Mononuclear cell (primary cell): ENCODE results near the gene EYS. TPM values are rescaled to one million over a fixed set of nuclear protein-coding genes. Genes with fewer than 3 reads are reported as not detected.
"Not testable (repeated sequence)": the region's sequence is repeated elsewhere in the genome, so short reads cannot be mapped to it uniquely, and the experiment has no call there.

Experiments used
- H3K27me3 ChIP-seq: 2 replicates; pipeline ENCODE4 v1.6.0; 2011; ENCODE audit warnings: low read length, control low read depth; ENCODE audit not compliant: insufficient read depth
- H3K4me1 ChIP-seq: 2 replicates; pipeline ENCODE4 v1.5.1; 2011; ENCODE audit warnings: mild to moderate bottlenecking, low read length, control low read depth; ENCODE audit not compliant: insufficient read depth
- H3K4me3 ChIP-seq: 2 replicates; pipeline ENCODE4 v1.5.1; 2011; ENCODE audit warnings: mild to moderate bottlenecking, low read length, moderate library complexity
- H3K9me3 ChIP-seq: 2 replicates; pipeline ENCODE4 v1.5.1; 2011; ENCODE audit warnings: low read depth, mild to moderate bottlenecking, control low read depth, low read length
- total RNA-seq: library from RNA; depleted of rRNA; stranded (reverse); fragments of >200 nt; gene quantifications from one replicate; pipeline ENCODE4 v1.2.3, GENCODE V29; 2012

Gene EYS
- total RNA-seq, 1 donor: under 0.01 TPM

GRCh38 chr6:64254558-64254957 is 1452.5 kb downstream of the EYS start:
- H3K4me1 ChIP-seq: no peaks in the 10 kb centered on the region
- no peak overlapping the region for H3K4me3 ChIP-seq
- no peaks in the 10 kb centered on the region for H3K27me3 ChIP-seq
- H3K9me3 ChIP-seq: no peaks in the 10 kb centered on the region

- H3K9me3 ChIP-seq: no peaks in the 10 kb centered on the region
- H3K4me1 ChIP-seq: no peaks in the 10 kb centered on the region
- H3K4me3 ChIP-seq: no peak overlapping the region
These were observed 1454.8 kb downstream of the EYS start for GRCh38 chr6:64252256-64252655.

GRCh38 chr6:64250126-64250525 is 1456.9 kb downstream of the EYS start:
- H3K9me3 ChIP-seq: no peaks in the 10 kb centered on the region
- H3K4me3 ChIP-seq: no peak overlapping the region
- H3K27me3 ChIP-seq: no peaks in the 10 kb centered on the region

More at GRCh38 chr6:64252256-64252655, 1454.8 kb downstream of the EYS start:
- H3K27me3 ChIP-seq: no peaks in the 10 kb centered on the region

GRCh38 chr6:64249115-64249514 is 1457.9 kb downstream of the EYS start:
- H3K4me3 ChIP-seq: no peak overlapping the region
- no peaks in the 10 kb centered on the region for H3K9me3 ChIP-seq
- no peaks in the 10 kb centered on the region for H3K4me1 ChIP-seq
- no peaks in the 10 kb centered on the region for H3K27me3 ChIP-seq

More at GRCh38 chr6:64250126-64250525, 1456.9 kb downstream of the EYS start:
- H3K4me1 ChIP-seq: no peaks in the 10 kb centered on the region

- Histone ChIP-seq H3K4me3 (no peak overlapping the region), H3K27me3 (no peaks in the 10 kb centered on the region), H3K4me1 (no peaks in the 10 kb centered on the region), H3K9me3 (no peaks in the 10 kb centered on the region)
These were observed 1463.4 kb downstream of the EYS start for GRCh38 chr6:64243618-64244017.

- not testable (repeated sequence) for H3K9me3 ChIP-seq, H3K27me3 ChIP-seq, H3K4me3 ChIP-seq, H3K4me1 ChIP-seq
These were observed 1468.1 kb downstream of the EYS start for GRCh38 chr6:64238908-64239307.

- Histone ChIP-seq H3K9me3 (no peaks in the 10 kb centered on the region), H3K4me1 (no peaks in the 10 kb centered on the region), H3K27me3 (no peaks in the 10 kb centered on the region), H3K4me3 (no peak overlapping the region)
These were observed 1469.0 kb downstream of the EYS start for GRCh38 chr6:64238071-64238470.

- H3K9me3 ChIP-seq: no peaks in the 10 kb centered on the region
- H3K27me3 ChIP-seq: no peaks in the 10 kb centered on the region
- H3K4me1 ChIP-seq: no peaks in the 10 kb centered on the region
- no peak overlapping the region for H3K4me3 ChIP-seq
These were observed 1473.3 kb downstream of the EYS start for GRCh38 chr6:64233746-64234145.

- Histone ChIP-seq H3K9me3 (no peaks in the 10 kb centered on the region), H3K27me3 (no peaks in the 10 kb centered on the region), H3K4me3 (no peak overlapping the region), H3K4me1 (no peaks in the 10 kb centered on the region)
These were observed 1475.1 kb downstream of the EYS start for GRCh38 chr6:64231928-64232327.

GRCh38 chr6:64230530-64230929 is 1476.5 kb downstream of the EYS start:
- Histone ChIP-seq H3K4me1 (no peaks in the 10 kb centered on the region), H3K9me3 (no peaks in the 10 kb centered on the region), H3K4me3 (no peak overlapping the region), H3K27me3 (no peaks in the 10 kb centered on the region)

- Histone ChIP-seq H3K27me3 (no peaks in the 10 kb centered on the region), H3K4me3 (no peak overlapping the region), H3K9me3 (no peaks in the 10 kb centered on the region), H3K4me1 (no peaks in the 10 kb centered on the region)
These were observed 1479.2 kb downstream of the EYS start for GRCh38 chr6:64227863-64228262.

GRCh38 chr6:64225503-64225902 is 1481.5 kb downstream of the EYS start:
- Histone ChIP-seq H3K4me1 (no peaks in the 10 kb centered on the region), H3K9me3 (no peaks in the 10 kb centered on the region), H3K27me3 (no peaks in the 10 kb centered on the region), H3K4me3 (no peak overlapping the region)

GRCh38 chr6:64224819-64225218 is 1482.2 kb downstream of the EYS start:
- H3K27me3 ChIP-seq: no peaks in the 10 kb centered on the region
- H3K9me3 ChIP-seq: no peaks in the 10 kb centered on the region
- no peak overlapping the region for H3K4me3 ChIP-seq
- H3K4me1 ChIP-seq: no peaks in the 10 kb centered on the region

GRCh38 chr6:64221776-64222175 is 1485.2 kb downstream of the EYS start:
- no peaks in the 10 kb centered on the region for H3K4me1 ChIP-seq
- no peaks in the 10 kb centered on the region for H3K27me3 ChIP-seq
- H3K4me3 ChIP-seq: no peak overlapping the region
- H3K9me3 ChIP-seq: no peaks in the 10 kb centered on the region

- Histone ChIP-seq H3K4me1 (no peaks in the 10 kb centered on the region), H3K27me3 (no peaks in the 10 kb centered on the region), H3K9me3 (no peaks in the 10 kb centered on the region), H3K4me3 (no peak overlapping the region)
These were observed 1486.2 kb downstream of the EYS start for GRCh38 chr6:64220801-64221200.

GRCh38 chr6:64217721-64218620 is 1489.1 kb downstream of the EYS start:
- H3K9me3 ChIP-seq: no peaks in the 10 kb centered on the region
- no peaks in the 10 kb centered on the region for H3K4me1 ChIP-seq
- H3K27me3 ChIP-seq: no peaks in the 10 kb centered on the region
- no peak overlapping the region for H3K4me3 ChIP-seq
